GM21381 (cell line): ENCODE measurements around the gene PEX13.

Source experiments
- ATAC-seq: cut with Tn5 transposase; IDR thresholded peaks from one replicate; pipeline ENCODE4 v1.9.1; 2021; ENCODE audit warnings: mild to moderate bottlenecking, moderate library complexity; ENCODE audit not compliant: unreplicated experiment

PEX13 gene

DNA sequence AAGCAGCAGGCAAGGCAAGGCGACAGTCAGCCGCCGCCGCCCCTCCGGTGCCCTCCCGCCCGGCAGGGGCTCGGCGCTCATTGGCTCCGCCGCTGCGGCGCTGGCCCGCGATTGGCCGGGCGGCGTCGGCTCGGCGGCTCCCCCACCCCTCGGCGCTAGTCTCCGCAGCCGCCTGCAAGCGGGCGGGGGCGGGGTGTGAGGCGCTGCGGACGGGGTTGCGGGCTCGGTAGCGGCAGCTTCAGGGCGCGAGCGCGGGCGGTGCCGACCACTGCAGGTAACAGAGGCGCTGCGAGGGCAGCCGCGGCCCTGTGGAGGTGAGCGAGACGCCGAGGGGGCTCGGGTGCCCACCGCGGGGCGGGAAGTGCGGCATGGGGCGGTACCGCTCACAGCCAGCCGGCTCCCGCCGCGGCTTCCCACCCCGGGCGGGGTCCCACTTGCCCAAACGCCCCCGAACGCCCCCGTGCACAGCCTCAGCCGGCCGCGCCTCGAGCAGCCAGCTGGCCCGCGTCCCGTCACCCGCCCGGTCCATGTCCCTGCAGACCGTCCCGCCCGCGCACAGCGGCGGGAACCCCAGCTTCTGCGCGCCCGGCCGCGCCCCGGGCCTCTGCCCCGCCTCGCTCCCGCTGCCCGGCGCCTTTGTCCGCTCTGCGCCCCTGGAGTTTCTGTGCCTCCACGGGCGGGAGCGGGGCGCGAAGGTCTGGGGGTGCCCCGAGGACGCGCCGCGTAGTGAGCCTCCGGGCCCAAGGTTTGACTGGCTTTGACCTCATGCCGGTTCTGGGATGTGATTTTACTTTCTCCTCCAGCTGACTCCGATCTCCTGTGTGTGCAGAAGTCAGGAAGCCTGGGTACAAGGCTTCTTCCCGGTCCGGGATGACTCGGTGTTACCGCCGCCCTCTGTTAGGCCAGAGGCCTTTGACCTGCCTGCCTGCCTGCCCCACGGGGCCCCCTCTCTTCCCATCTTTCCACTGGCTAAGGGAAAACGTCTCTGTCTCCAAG, 48.5 kb downstream of the PEX13 start, which contains the start of gene SANBR:
Gene SANBR (plus strand): TSS at position 158 of the 996 bp plus-strand sequence. CDS start 4,480 bp downstream, outside the sequence.
- peak; percentile 97 for ATAC-seq

- ATAC-seq, result no peak
These were observed 56.6 kb downstream of the PEX13 start for GRCh38 chr2:61074100-61074499.

- ATAC-seq, result no peak
These were observed 68.4 kb downstream of the PEX13 start for GRCh38 chr2:61085883-61086282.

DNA sequence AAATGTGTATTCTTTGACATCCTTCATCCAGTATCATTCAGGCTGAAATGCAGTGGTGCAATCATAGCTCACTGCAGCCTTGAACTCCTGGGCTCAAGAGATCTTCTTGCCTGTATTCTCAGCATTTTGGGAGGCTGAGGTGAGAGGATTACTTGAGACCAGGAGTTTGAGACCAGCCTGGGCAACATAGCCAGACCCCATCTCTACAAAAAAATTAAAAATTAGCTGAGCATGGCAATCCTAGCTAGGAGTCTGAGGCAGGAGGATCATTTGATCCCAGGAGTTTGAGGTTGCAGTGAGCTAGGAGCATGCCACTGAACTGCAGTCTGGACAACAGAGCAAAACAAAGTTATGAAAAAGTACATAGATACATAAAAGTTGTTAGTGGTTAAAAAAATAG, 72.3 kb downstream of the PEX13 start:
- no peak for ATAC-seq

GRCh38 chr2:61090386-61090921, 72.9 kb downstream of the PEX13 start:
- ATAC-seq, result no peak

- ATAC-seq, result no peak
These were observed 74.0 kb downstream of the PEX13 start for GRCh38 chr2:61091485-61091884.

DNA sequence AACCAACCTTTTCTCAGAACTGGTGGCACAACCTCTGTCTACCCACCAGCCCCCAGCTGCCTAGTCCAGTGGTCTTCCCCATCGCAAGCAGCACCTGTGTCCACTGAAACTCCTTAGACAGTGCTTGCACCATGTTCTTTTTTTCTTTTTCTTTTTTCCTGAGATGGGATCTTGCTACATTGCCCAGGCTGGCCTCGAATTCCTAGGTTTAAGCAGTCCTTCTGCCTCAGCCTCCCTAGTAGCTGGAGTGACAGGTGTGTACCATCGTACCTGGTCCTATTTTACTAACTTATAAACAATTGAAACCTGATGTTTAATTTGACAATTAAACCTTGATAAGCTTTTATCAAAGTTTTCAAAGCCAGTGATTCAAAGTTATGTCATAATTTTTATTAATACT, 78.9 kb downstream of the PEX13 start:
- no peak for ATAC-seq

DNA sequence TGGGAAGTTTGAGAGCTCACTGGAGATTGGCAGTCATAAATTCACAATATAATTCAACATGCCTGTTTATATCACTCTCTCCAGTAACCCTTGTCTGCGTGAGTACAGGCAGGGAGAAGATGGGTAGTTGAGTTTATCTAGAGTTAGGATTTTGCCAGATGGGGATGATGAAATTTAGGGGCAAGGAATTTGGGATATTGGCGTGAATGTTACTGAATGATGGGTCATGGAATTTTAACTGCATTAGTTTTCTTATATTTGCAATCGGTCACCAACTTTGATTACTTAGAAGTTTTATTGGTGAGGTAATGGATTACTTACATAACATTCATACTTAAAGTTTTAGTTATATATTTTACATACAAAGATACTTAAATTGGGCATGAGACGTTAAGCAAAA, 83.3 kb downstream of the PEX13 start:
- ATAC-seq, result no peak
